Measurements from ENCODE around the gene CMIP. TPM values are rescaled to one million over a fixed set of nuclear protein-coding genes. Genes with fewer than 3 reads are reported as not detected.

Gene CMIP
- total RNA-seq, 1 donor from 2014 or later: 163 TPM

DNA sequence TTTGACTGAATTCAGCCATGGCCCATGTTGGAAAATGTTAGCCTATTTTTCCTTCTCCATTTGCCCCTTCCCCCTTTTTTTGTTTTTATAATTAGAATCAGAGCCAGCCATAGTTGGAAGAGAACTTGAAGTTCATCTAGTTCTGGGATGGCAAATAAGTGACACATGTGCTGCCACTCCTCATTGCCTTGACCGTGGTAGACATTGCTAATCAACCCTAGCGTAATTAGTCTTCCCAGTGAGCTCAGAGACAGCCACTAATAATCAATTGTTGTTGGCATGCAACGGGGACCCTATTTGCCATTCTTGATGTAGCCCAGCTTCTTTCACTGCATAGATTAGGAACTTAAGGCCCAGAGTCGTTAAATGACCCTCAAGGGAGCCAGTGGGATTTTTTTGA lies 16.6 kb downstream of the CMIP start:
- TF ChIP-seq, protein P1, sequence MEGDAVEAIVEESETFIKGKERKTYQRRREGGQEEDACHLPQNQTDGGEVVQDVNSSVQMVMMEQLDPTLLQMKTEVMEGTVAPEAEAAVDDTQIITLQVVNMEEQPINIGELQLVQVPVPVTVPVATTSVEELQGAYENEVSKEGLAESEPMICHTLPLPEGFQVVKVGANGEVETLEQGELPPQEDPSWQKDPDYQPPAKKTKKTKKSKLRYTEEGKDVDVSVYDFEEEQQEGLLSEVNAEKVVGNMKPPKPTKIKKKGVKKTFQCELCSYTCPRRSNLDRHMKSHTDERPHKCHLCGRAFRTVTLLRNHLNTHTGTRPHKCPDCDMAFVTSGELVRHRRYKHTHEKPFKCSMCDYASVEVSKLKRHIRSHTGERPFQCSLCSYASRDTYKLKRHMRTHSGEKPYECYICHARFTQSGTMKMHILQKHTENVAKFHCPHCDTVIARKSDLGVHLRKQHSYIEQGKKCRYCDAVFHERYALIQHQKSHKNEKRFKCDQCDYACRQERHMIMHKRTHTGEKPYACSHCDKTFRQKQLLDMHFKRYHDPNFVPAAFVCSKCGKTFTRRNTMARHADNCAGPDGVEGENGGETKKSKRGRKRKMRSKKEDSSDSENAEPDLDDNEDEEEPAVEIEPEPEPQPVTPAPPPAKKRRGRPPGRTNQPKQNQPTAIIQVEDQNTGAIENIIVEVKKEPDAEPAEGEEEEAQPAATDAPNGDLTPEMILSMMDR (IDR thresholded peaks at IDR 0.05; ENCODE audit: partially characterized antibody, unreplicated experiment): no peak
- H3K4me3 Mint-ChIP-seq (ENCODE audit: unreplicated experiment): no peak overlapping the region
- peaks cover 9% of the 10 kb centered on the region for H3K9me3 Mint-ChIP-seq (ENCODE audit: unreplicated experiment)
- no peak for DNase-seq
- peaks cover 12% of the 10 kb centered on the region for H3K27me3 Mint-ChIP-seq (ENCODE audit: unreplicated experiment)
- H3K27ac Mint-ChIP-seq (ENCODE audit: unreplicated experiment): no peak overlapping the region
- peaks cover 26% of the 10 kb centered on the region for H3K4me1 Mint-ChIP-seq (ENCODE audit: low read depth, unreplicated experiment)
- H3K36me3 Mint-ChIP-seq (ENCODE audit: unreplicated experiment): peaks cover 2% of the 10 kb centered on the region

DNA sequence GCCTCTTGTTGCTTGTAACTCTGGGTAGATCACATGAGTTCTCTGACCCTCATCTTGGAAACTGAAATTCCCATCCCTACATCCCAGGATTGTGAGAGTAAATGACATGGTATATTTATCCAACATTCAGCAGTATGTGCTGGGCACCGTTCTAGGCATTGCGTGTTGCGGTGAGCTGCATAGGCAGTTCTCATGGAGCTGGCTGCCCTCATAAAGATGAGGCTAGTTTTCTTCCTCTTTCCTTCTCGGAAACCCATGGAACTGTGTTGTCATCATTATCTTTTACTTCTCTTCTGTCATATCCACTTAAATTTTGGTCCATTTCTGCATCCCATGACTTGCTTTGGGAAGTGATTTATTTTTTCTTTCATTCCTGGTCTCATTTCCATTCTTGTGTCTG lies 17.2 kb downstream of the CMIP start:
- TF ChIP-seq, protein P1 (IDR thresholded peaks at IDR 0.05; ENCODE audit: partially characterized antibody, unreplicated experiment): no peak

DNA sequence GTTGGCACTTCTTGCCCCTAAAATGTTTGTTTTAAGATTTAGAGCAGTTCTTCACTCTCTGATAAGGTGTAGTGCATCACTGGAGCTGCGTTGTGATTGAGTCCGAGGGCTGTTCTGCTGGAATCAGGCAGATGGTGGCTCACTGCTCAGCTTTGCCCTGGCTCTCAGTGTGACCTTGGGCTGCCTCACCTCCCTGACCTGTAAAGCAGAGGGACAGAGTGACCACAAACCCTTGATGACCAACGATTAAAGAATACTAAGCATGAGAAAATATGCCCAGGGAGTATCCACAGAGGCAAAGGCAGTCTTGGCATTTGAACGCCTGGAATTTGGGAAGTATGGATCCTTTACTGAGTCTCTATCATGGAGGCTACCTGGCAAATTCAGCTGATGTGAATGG lies 18.1 kb downstream of the CMIP start:
- no peak for DNase-seq
- Mint-ChIP-seq H3K36me3 (ENCODE audit: unreplicated experiment) (no peaks in the 10 kb centered on the region), H3K4me1 (ENCODE audit: low read depth, unreplicated experiment) (peaks cover 25% of the 10 kb centered on the region), H3K27ac (ENCODE audit: unreplicated experiment) (no peak overlapping the region), H3K9me3 (ENCODE audit: unreplicated experiment) (peaks cover 9% of the 10 kb centered on the region), H3K4me3 (ENCODE audit: unreplicated experiment) (no peak overlapping the region), H3K27me3 (ENCODE audit: unreplicated experiment) (peaks cover 12% of the 10 kb centered on the region)
- TF ChIP-seq, protein P1 (IDR thresholded peaks at IDR 0.05; ENCODE audit: partially characterized antibody, unreplicated experiment): no peak

More for the DNA sequence above, 17.2 kb downstream of the CMIP start:
- Mint-ChIP-seq H3K27ac (ENCODE audit: unreplicated experiment) (no peak overlapping the region), H3K36me3 (ENCODE audit: unreplicated experiment) (no peaks in the 10 kb centered on the region), H3K4me3 (ENCODE audit: unreplicated experiment) (no peak overlapping the region), H3K4me1 (ENCODE audit: low read depth, unreplicated experiment) (peaks cover 28% of the 10 kb centered on the region), H3K9me3 (ENCODE audit: unreplicated experiment) (peaks cover 9% of the 10 kb centered on the region), H3K27me3 (ENCODE audit: unreplicated experiment) (peaks cover 12% of the 10 kb centered on the region)
- DNase-seq: no peak

DNA sequence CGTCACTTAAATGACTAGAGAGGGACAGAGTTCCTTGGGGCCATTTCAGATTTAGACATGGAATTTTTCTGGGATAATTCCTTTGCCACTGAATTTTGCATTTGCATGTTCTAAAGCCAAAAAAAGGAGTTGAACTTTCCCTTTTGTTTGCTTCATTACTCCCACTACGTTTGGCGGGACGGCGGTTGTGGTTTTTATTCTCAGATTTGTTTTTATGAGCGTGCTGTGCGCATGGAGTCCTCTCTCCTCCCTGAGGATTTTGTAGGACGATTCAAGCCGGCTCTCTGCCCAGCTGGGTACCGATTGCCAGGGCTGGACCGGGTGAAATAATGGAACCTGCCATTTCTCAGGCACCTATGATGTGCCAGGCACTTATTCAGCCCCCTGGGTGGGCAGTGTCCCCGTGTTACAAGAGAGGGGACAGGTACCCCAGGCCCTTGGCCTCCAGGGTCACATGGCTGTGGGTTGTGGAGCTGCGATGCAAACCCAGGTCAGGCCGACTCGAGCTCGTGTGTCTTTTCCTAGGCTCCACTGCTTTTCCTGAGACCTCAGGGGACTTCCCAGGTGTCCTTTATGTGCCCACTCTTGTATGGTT lies 18.8 kb downstream of the CMIP start:
- Mint-ChIP-seq H3K9me3 (ENCODE audit: unreplicated experiment) (peaks cover 9% of the 10 kb centered on the region), H3K4me1 (ENCODE audit: low read depth, unreplicated experiment) (peaks cover 24% of the 10 kb centered on the region), H3K4me3 (ENCODE audit: unreplicated experiment) (no peak overlapping the region), H3K27ac (ENCODE audit: unreplicated experiment) (no peak overlapping the region), H3K27me3 (ENCODE audit: unreplicated experiment) (peaks cover 10% of the 10 kb centered on the region), H3K36me3 (ENCODE audit: unreplicated experiment) (no peaks in the 10 kb centered on the region)
- TF ChIP-seq, protein P1 (IDR thresholded peaks at IDR 0.05; ENCODE audit: partially characterized antibody, unreplicated experiment): no peak
- no peak for DNase-seq

DNA sequence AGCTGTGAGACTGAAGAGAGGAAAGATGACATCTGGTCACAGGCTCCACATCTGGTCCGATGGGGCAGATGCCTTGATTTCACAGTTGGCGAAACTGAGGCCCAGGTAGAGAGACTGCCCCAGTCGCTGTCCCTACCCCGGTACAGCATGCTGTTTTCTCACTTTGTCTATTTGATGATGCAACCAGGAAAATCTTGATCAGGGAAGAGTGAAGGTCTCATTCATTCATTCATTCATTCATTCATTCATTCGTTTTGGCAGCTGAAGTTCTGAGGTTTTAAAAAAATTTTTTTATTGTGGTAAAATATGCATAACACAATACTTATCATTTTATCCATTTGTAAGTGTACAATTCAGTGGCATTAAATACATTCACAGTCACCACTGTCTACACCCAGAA lies 19.7 kb downstream of the CMIP start:
- H3K9me3 Mint-ChIP-seq (ENCODE audit: unreplicated experiment): peaks cover 7% of the 10 kb centered on the region
- no peak overlapping the region for H3K27ac Mint-ChIP-seq (ENCODE audit: unreplicated experiment)
- DNase-seq: no peak
- peaks cover 7% of the 10 kb centered on the region for H3K27me3 Mint-ChIP-seq (ENCODE audit: unreplicated experiment)
- H3K4me1 Mint-ChIP-seq (ENCODE audit: low read depth, unreplicated experiment): peaks cover 24% of the 10 kb centered on the region
- TF ChIP-seq, protein P1 (IDR thresholded peaks at IDR 0.05; ENCODE audit: partially characterized antibody, unreplicated experiment): no peak
- no peaks in the 10 kb centered on the region for H3K36me3 Mint-ChIP-seq (ENCODE audit: unreplicated experiment)
- H3K4me3 Mint-ChIP-seq (ENCODE audit: unreplicated experiment): no peak overlapping the region

Measured in glutamatergic neuron (in vitro differentiated cells).